ENCODE results near the gene ENO2. TPM values are rescaled to one million over a fixed set of nuclear protein-coding genes. Genes with fewer than 3 reads are reported as not detected.

The ENO2 gene
- total RNA-seq, 1 donor from 2014 or later, result 5.3 TPM

DNA sequence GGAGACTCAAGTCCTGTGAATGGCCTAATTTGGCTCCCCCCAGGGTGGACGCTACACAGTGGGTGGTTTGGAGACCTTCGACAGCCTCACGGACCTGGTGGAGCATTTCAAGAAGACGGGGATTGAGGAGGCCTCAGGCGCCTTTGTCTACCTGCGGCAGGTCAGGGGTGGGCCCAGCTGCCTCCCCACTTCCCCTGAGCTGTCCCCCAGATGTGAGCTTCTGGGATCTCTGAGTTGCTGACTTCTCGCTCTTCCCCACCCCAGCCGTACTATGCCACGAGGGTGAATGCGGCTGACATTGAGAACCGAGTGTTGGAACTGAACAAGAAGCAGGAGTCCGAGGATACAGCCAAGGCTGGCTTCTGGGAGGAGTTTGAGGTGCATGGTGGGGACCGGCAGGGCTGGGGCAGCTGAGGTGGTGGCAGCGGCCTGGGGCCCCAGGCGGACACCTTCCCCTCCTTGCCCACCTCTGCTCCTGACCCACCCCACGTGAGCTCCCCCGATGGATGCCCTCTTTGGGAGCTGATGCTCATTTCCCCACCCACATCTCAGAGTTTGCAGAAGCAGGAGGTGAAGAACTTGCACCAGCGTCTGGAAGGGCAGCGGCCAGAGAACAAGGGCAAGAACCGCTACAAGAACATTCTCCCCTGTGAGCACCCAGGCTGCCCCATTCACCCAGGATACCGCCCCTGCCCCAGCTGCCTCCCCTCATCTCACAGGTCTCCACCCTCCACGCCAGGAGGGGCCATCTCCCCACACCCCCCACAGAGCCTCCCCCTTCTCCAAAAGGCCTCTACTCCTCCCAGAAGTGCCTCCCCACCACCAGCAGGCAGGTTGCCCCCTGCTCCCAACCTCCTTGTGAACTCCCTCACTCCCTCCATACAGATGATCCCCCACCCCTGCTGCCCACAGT, 41.0 kb downstream of the ENO2 start:
- H3K27me3 Mint-ChIP-seq (ENCODE audit: unreplicated experiment), result peaks cover 17% of the 10 kb centered on the region
- DNase-seq (ENCODE audit: low spot score), result no peak
- no peaks in the 10 kb centered on the region for H3K9me3 Mint-ChIP-seq (ENCODE audit: unreplicated experiment)
- H3K4me1 Mint-ChIP-seq (ENCODE audit: unreplicated experiment), result peaks cover 38% of the 10 kb centered on the region
- TF ChIP-seq, protein P1, sequence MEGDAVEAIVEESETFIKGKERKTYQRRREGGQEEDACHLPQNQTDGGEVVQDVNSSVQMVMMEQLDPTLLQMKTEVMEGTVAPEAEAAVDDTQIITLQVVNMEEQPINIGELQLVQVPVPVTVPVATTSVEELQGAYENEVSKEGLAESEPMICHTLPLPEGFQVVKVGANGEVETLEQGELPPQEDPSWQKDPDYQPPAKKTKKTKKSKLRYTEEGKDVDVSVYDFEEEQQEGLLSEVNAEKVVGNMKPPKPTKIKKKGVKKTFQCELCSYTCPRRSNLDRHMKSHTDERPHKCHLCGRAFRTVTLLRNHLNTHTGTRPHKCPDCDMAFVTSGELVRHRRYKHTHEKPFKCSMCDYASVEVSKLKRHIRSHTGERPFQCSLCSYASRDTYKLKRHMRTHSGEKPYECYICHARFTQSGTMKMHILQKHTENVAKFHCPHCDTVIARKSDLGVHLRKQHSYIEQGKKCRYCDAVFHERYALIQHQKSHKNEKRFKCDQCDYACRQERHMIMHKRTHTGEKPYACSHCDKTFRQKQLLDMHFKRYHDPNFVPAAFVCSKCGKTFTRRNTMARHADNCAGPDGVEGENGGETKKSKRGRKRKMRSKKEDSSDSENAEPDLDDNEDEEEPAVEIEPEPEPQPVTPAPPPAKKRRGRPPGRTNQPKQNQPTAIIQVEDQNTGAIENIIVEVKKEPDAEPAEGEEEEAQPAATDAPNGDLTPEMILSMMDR (IDR thresholded peaks at IDR 0.05; ENCODE audit: unreplicated experiment), result no peak
- no peak overlapping the region for H3K27ac Mint-ChIP-seq (ENCODE audit: unreplicated experiment)
- no peak overlapping the region for H3K4me3 Mint-ChIP-seq (ENCODE audit: unreplicated experiment)
- peaks cover 5% of the 10 kb centered on the region for H3K36me3 Mint-ChIP-seq (ENCODE audit: low read depth, unreplicated experiment)

DNA sequence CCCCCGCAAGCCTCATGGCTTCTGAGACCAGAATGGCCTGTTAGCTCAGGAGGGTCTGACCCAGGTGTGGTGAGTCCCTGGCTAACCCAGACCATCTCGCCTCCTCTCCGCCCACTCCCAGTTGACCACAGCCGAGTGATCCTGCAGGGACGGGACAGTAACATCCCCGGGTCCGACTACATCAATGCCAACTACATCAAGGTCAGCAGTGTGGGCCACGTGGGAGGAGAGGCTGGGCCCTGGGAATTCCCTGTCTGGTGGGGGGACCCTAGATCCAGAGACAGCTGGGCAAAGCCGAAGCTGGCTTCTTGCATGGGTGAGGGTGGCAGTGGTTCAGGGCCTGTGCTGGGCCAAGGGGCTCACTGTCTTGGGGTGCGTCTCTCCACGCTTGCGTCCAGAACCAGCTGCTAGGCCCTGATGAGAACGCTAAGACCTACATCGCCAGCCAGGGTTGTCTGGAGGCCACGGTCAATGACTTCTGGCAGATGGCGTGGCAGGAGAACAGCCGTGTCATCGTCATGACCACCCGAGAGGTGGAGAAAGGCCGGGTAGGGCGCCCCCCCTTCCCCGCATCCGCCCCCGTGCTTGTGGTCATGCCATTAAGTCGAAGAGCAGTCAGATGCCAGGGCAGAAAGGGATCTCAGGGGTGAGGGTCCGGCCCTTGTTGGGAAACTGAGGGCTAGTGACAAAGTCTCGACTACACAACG, 41.8 kb downstream of the ENO2 start:
- DNase-seq (ENCODE audit: low spot score), result no peak
- peaks cover 5% of the 10 kb centered on the region for H3K36me3 Mint-ChIP-seq (ENCODE audit: low read depth, unreplicated experiment)
- no peak overlapping the region for H3K27ac Mint-ChIP-seq (ENCODE audit: unreplicated experiment)
- H3K4me1 Mint-ChIP-seq (ENCODE audit: unreplicated experiment), result peaks cover 38% of the 10 kb centered on the region
- TF ChIP-seq, protein P1 (IDR thresholded peaks at IDR 0.05; ENCODE audit: unreplicated experiment), result no peak
- no peaks in the 10 kb centered on the region for H3K9me3 Mint-ChIP-seq (ENCODE audit: unreplicated experiment)
- peak overlapping the region; percentile 37 for H3K4me3 Mint-ChIP-seq (ENCODE audit: unreplicated experiment)
- peaks cover 15% of the 10 kb centered on the region for H3K27me3 Mint-ChIP-seq (ENCODE audit: unreplicated experiment)

DNA sequence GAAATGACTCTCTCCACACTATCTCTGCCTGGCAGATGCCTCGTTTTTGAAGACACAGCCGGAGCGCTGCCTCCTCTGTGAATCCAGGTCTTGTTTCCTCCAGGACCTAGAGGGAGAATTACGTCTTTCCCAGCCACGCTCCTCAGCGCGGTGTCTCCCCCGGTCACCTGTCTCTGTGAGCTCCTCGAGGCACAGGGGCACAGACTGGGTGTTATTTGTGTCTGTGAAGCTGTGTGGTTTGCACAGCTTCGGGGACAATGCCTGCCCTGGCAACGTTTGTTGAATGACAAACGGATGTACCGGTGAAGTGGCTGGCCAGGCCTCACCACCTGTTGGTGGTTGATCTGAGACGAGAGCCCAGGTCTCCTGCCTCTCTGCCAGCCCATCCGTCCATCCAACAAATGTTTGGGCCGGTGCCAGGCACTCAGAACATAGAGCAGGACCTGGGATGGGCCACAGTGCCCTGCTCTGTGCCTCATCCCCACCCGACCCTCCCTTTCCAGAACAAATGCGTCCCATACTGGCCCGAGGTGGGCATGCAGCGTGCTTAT, 42.8 kb downstream of the ENO2 start:
- Mint-ChIP-seq H3K4me3 (ENCODE audit: unreplicated experiment) (peak overlapping the region; percentile 37), H3K36me3 (ENCODE audit: low read depth, unreplicated experiment) (peaks cover 5% of the 10 kb centered on the region), H3K9me3 (ENCODE audit: unreplicated experiment) (no peaks in the 10 kb centered on the region), H3K4me1 (ENCODE audit: unreplicated experiment) (peaks cover 42% of the 10 kb centered on the region), H3K27ac (ENCODE audit: unreplicated experiment) (no peak overlapping the region), H3K27me3 (ENCODE audit: unreplicated experiment) (peaks cover 15% of the 10 kb centered on the region)
- TF ChIP-seq, protein P1 (IDR thresholded peaks at IDR 0.05; ENCODE audit: unreplicated experiment), result no peak
- no peak for DNase-seq (ENCODE audit: low spot score)

DNA sequence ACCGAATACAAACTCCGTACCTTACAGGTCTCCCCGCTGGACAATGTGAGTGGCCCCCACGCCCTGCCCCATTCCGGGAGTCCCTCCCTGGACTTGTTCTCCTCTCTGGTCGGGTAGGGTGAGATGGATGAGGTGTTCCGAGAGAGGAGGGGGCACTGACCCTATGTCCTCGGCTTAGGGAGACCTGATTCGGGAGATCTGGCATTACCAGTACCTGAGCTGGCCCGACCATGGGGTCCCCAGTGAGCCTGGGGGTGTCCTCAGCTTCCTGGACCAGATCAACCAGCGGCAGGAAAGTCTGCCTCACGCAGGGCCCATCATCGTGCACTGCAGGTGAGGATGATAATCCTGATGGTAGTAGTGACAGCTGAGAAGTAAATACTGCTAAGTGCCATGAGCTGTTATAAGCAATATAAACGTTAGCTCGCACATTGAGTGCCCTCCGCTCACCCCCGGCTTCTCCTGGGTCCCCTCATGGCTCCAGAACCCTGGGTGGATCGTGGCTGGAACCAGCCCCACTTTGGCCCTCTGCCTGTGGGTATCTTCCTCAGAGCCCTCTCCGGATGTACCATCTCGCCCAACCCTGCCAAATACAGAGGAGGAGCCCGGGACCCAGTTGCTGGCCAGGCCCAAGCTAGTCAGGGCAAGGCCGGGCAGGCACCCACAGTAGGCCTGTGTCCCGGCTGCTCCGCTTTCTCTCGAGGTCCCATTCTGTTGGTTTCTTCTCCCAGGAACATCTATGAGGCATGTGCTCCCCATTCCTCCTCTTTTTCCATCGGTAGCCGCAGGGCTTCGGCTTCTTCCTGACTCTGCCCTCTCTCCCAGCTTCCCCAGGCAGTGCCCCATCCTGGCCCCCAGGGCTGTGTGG, 43.6 kb downstream of the ENO2 start:
- TF ChIP-seq, protein P1 (IDR thresholded peaks at IDR 0.05; ENCODE audit: unreplicated experiment), result no peak
- peaks cover 5% of the 10 kb centered on the region for H3K36me3 Mint-ChIP-seq (ENCODE audit: low read depth, unreplicated experiment)
- H3K4me3 Mint-ChIP-seq (ENCODE audit: unreplicated experiment), result peak overlapping the region; percentile 37
- DNase-seq (ENCODE audit: low spot score), result no peak
- H3K4me1 Mint-ChIP-seq (ENCODE audit: unreplicated experiment), result peaks cover 38% of the 10 kb centered on the region
- no peaks in the 10 kb centered on the region for H3K9me3 Mint-ChIP-seq (ENCODE audit: unreplicated experiment)
- H3K27me3 Mint-ChIP-seq (ENCODE audit: unreplicated experiment), result peaks cover 16% of the 10 kb centered on the region
- H3K27ac Mint-ChIP-seq (ENCODE audit: unreplicated experiment), result no peak overlapping the region

Data from endothelial cell (in vitro differentiated cells).